Chondrocyte (in vitro differentiated cells): ENCODE results near the gene SLC9A5. TPM values are rescaled to one million over a fixed set of nuclear protein-coding genes. Genes with fewer than 3 reads are reported as not detected.

Source experiments
- DNase-seq: peaks from one replicate; pipeline ENCODE4 v3.0.0; 2021; ENCODE audit warnings: mixed read lengths, low spot score
- H3K27ac Mint-ChIP-seq: one replicate; pipeline ENCODE4 v1.8.0; 2021; ENCODE audit warnings: mild to moderate bottlenecking, moderate library complexity, mixed read lengths; ENCODE audit not compliant: unreplicated experiment
- H3K27me3 Mint-ChIP-seq: 2 replicates; pipeline ENCODE4 v1.8.0; 2021; ENCODE audit warnings: low read depth, mixed read lengths
- H3K36me3 Mint-ChIP-seq: 2 replicates; pipeline ENCODE4 v1.8.0; 2021; ENCODE audit warnings: low read depth, mixed read lengths
- H3K4me1 Mint-ChIP-seq: 2 replicates; pipeline ENCODE4 v1.8.0; 2021; ENCODE audit warnings: low read depth, mild to moderate bottlenecking, mixed read lengths
- H3K4me3 Mint-ChIP-seq: one replicate; pipeline ENCODE4 v1.8.0; 2021; ENCODE audit warnings: mild to moderate bottlenecking, moderate library complexity, mixed read lengths; ENCODE audit not compliant: unreplicated experiment
- H3K9me3 Mint-ChIP-seq: 2 replicates; pipeline ENCODE4 v1.8.0; 2021; ENCODE audit warnings: low read depth, mixed read lengths
- CTCF ChIP-seq: fragments of 200-600 bp; sonication (generic); IDR thresholded peaks from 2 replicates; pipeline ENCODE4 v1.5.0; 2021; ENCODE audit warnings: antibody characterized with exemption, mild to moderate bottlenecking, moderate library complexity
- microRNA-seq: library from miRNA; unstranded; fragments of <30 nt; microRNA quantifications from one replicate; pipeline ENCODE4 v1.2.0, GENCODE V29; 2020; ENCODE audit warnings: borderline number of aligned reads
- total RNA-seq: library from RNA; stranded (reverse); gene quantifications from 3 replicates; pipeline ENCODE4 v1.2.1, GENCODE V29; 2021

The SLC9A5 gene
- total RNA-seq, 1 donor from 2014 or later = 3.0 TPM

GRCh38 chr16:67312719-67313118, 63.9 kb downstream of the SLC9A5 start:
- no peak overlapping the region for H3K4me3 Mint-ChIP-seq
- no peaks in the 10 kb centered on the region for H3K9me3 Mint-ChIP-seq
- peaks cover 20% of the 10 kb centered on the region for H3K4me1 Mint-ChIP-seq
- H3K36me3 Mint-ChIP-seq = no peaks in the 10 kb centered on the region
- no peak for TF ChIP-seq CTCF
- peak overlapping the region; percentile 93 for H3K27ac Mint-ChIP-seq
- no peak for DNase-seq
- no peaks in the 10 kb centered on the region for H3K27me3 Mint-ChIP-seq

DNA sequence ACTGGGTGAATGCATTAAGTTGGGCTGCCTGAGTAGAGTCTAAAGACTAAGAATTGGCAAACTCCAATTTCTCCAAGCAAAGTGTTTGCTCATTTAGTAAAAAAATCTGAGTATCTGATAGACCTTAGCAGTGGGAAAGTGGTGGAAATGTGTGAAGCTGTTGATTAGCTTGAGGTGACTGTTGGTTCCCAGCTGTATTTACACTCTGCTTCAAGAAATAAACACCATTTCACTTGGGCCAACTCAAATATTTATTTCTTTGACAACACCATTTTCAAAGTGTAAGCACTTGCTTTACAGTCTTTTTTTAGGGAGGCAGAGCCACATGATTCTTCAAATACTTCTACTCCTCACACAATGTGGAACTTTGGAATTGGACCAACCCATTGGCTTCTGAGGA, 69.1 kb downstream of the SLC9A5 start:
- no peak for DNase-seq
- no peak overlapping the region for H3K27ac Mint-ChIP-seq
- H3K4me3 Mint-ChIP-seq = no peak overlapping the region
- no peaks in the 10 kb centered on the region for H3K36me3 Mint-ChIP-seq
- TF ChIP-seq CTCF = no peak
- peaks cover 9% of the 10 kb centered on the region for H3K27me3 Mint-ChIP-seq
- peaks cover 8% of the 10 kb centered on the region for H3K4me1 Mint-ChIP-seq
- no peaks in the 10 kb centered on the region for H3K9me3 Mint-ChIP-seq

Small RNAs within 50 kb of the gene (microRNA-seq; reads per million reads assigned to microRNA genes)
- gene MIR328 = 260 reads per million, percentile 68 among the genes with 10 or more reads in this experiment

Other genes starting within 250 kb of the SLC9A5 start
- gene CBFB, start 219.8 kb upstream of the SLC9A5 start, total RNA-seq = 56.6 to 62.7 TPM (median 61.3 TPM) in 3 replicates
- 14.0 to 18.2 TPM (median 14.9 TPM) in 3 replicates for gene PHAF1, start 139.0 kb upstream of the SLC9A5 start, total RNA-seq
- 39.9 to 64.4 TPM (median 41.4 TPM) in 3 replicates for gene B3GNT9, start 98.0 kb upstream of the SLC9A5 start, total RNA-seq
- gene TRADD, start 89.1 kb upstream of the SLC9A5 start, total RNA-seq = 16.6 to 20.0 TPM (median 19.1 TPM) in 3 replicates
- 14.6 to 17.5 TPM (median 16.0 TPM) in 3 replicates for gene FBXL8, start 89.0 kb upstream of the SLC9A5 start, total RNA-seq
- 11.6 to 19.0 TPM (median 15.7 TPM) in 3 replicates for gene HSF4, start 84.2 kb upstream of the SLC9A5 start, total RNA-seq
- 21.9 to 34.6 TPM (median 31.2 TPM) in 3 replicates for gene NOL3, start 78.4 kb upstream of the SLC9A5 start, total RNA-seq
- gene MATCAP1, start 65.0 kb upstream of the SLC9A5 start, total RNA-seq = 28.0 to 45.0 TPM (median 29.9 TPM) in 3 replicates
- not detected in 3 replicates for gene EXOC3L1, start 58.8 kb upstream of the SLC9A5 start, total RNA-seq
- 31.9 to 41.0 TPM (median 33.4 TPM) in 3 replicates for gene E2F4, start 56.8 kb upstream of the SLC9A5 start, total RNA-seq
- 1.1 to 1.2 TPM (median 1.1 TPM) in 3 replicates for gene ELMO3, start 49.8 kb upstream of the SLC9A5 start, total RNA-seq
- gene TMEM208, start 21.8 kb upstream of the SLC9A5 start, total RNA-seq = 41.7 to 55.7 TPM (median 43.2 TPM) in 3 replicates
- 32.9 to 50.1 TPM (median 35.6 TPM) in 3 replicates for gene FHOD1, start 1.5 kb upstream of the SLC9A5 start, total RNA-seq
- gene PLEKHG4, start 30.6 kb downstream of the SLC9A5 start, total RNA-seq = 17.5 to 22.4 TPM (median 18.9 TPM) in 3 replicates
- not detected in 3 replicates for gene KCTD19, start 77.8 kb downstream of the SLC9A5 start, total RNA-seq
- gene LRRC36, start 77.8 kb downstream of the SLC9A5 start, total RNA-seq = 0.20 TPM in 1 of 3 replicates, not detected in the others
- 2.7 to 3.6 TPM (median 3.3 TPM) in 3 replicates for gene TPPP3, start 144.5 kb downstream of the SLC9A5 start, total RNA-seq
- gene ZDHHC1, start 167.5 kb downstream of the SLC9A5 start, total RNA-seq = 11.8 to 15.0 TPM (median 12.2 TPM) in 3 replicates
- 0.20 to 0.77 TPM in 2 of 3 replicates, not detected in the other for gene HSD11B2, start 182.1 kb downstream of the SLC9A5 start, total RNA-seq
- 83.8 to 89.8 TPM (median 85.5 TPM) in 3 replicates for gene ATP6V0D1, start 232.2 kb downstream of the SLC9A5 start, total RNA-seq
- not detected in 3 replicates for gene AGRP, start 234.6 kb downstream of the SLC9A5 start, total RNA-seq